GM19025 (cell line): Measurements from ENCODE around the gene FAM162A.
"Not testable (repeated sequence)": the region's sequence is repeated elsewhere in the genome, so short reads cannot be mapped to it uniquely, and the experiment has no call there.

Source experiments
- ATAC-seq: cut with Tn5 transposase; IDR thresholded peaks from one replicate; pipeline ENCODE4 v1.9.1; 2021; ENCODE audit warnings: mild to moderate bottlenecking, low read depth, moderate library complexity; ENCODE audit not compliant: unreplicated experiment

Gene FAM162A

GRCh38 chr3:122415104-122415744 is 31.2 kb downstream of the FAM162A start:
- ATAC-seq, result peak; percentile 28

- ATAC-seq, result peak; percentile 84
These were observed 32.0 kb downstream of the FAM162A start, which contains the start of gene WDR5B for GRCh38 chr3:122415762-122416654. WDR5B (minus strand) TSS chr3:122416062; CDS start chr3:122415528, 534 bp downstream.

GRCh38 chr3:122416966-122417365 is 33.0 kb downstream of the FAM162A start:
- ATAC-seq, result no peak

GRCh38 chr3:122421101-122421500 is 37.1 kb downstream of the FAM162A start:
- no peak for ATAC-seq

GRCh38 chr3:122421836-122422235 is 37.9 kb downstream of the FAM162A start:
- ATAC-seq, result no peak

- ATAC-seq, result no peak
These were observed 44.0 kb downstream of the FAM162A start for GRCh38 chr3:122427857-122428471.

GRCh38 chr3:122430371-122430770 is 46.4 kb downstream of the FAM162A start:
- no peak for ATAC-seq

- no peak for ATAC-seq
These were observed 52.0 kb downstream of the FAM162A start for GRCh38 chr3:122435950-122436349.

GRCh38 chr3:122443090-122443489 is 59.1 kb downstream of the FAM162A start:
- no peak for ATAC-seq

GRCh38 chr3:122443762-122444490 is 59.9 kb downstream of the FAM162A start:
- not testable (repeated sequence) for ATAC-seq

GRCh38 chr3:122444491-122444887 is 60.5 kb downstream of the FAM162A start:
- ATAC-seq, result not testable (repeated sequence)

- ATAC-seq, result not testable (repeated sequence)
These were observed 64.2 kb downstream of the FAM162A start for GRCh38 chr3:122448218-122448617.

GRCh38 chr3:122451371-122451770 is 67.4 kb downstream of the FAM162A start:
- no peak for ATAC-seq

GRCh38 chr3:122456074-122456473 is 72.1 kb downstream of the FAM162A start:
- no peak for ATAC-seq

- ATAC-seq, result no peak
These were observed 73.7 kb downstream of the FAM162A start for GRCh38 chr3:122457706-122458105.

GRCh38 chr3:122458992-122459391 is 75.0 kb downstream of the FAM162A start:
- no peak for ATAC-seq

GRCh38 chr3:122461806-122462205 is 77.8 kb downstream of the FAM162A start:
- no peak for ATAC-seq
